H1 (cell line): ENCODE measurements around the gene ADGRL2. TPM values are rescaled to one million over a fixed set of nuclear protein-coding genes. Genes with fewer than 3 reads are reported as not detected.

ENCODE experiments used
- CEBPB ChIP-seq: IDR thresholded peaks from 2 replicates; pipeline ENCODE4 v1.6.1; 2012; ENCODE audit warnings: low read depth, low read length
- SUZ12 ChIP-seq: fragments of 200-600 bp; sonication (generic); IDR thresholded peaks from 2 replicates; pipeline ENCODE4 v1.6.1; 2012; ENCODE audit warnings: mild to moderate bottlenecking, inconsistent platforms, low read length, moderate library complexity, mixed read lengths
- TCF12 ChIP-seq: IDR thresholded peaks from 2 replicates; pipeline ENCODE4 v1.6.1; 2011; ENCODE audit warnings: low read depth, mild to moderate bottlenecking, low read length
- USF2 ChIP-seq: IDR thresholded peaks from 2 replicates; pipeline ENCODE4 v1.6.1; 2011; ENCODE audit warnings: low read length, improper control_type of control experiment
- polyA plus RNA-seq, 7 experiments: library from polyadenylated mRNA; depleted of rRNA in 3 of 7; stranded (reverse) in 5 of 7; unstranded in 2 of 7; fragments of >200 nt in 5 of 7; fragments of 200-250 nt in 2 of 7; gene quantifications; 1 replicate in 5 of 7; 2 replicates in 1 of 7; 4 replicates in 1 of 7; pipeline versions ENCODE4 v1.2.1 to v1.2.3, GENCODE V29; 2011 to 2013; ENCODE audit warnings: missing spikeins in 2 of 7, mixed read lengths in 2 of 7
- total RNA-seq: library from RNA; stranded (reverse); fragmentation: NEBNext Ultra II Directional; extraction: Animal tissue kit (Norgen Biotek cat#: 25700); gene quantifications from 2 replicates; pipeline ENCODE4 v1.2.1, GENCODE V29; 2021

ADGRL2 gene
- total and polyA plus RNA-seq, 2 of the 8 experiments (the other 6 are each of a cell fraction or from before 2014, with no cell fraction given), result 113 to 124 TPM

DNA sequence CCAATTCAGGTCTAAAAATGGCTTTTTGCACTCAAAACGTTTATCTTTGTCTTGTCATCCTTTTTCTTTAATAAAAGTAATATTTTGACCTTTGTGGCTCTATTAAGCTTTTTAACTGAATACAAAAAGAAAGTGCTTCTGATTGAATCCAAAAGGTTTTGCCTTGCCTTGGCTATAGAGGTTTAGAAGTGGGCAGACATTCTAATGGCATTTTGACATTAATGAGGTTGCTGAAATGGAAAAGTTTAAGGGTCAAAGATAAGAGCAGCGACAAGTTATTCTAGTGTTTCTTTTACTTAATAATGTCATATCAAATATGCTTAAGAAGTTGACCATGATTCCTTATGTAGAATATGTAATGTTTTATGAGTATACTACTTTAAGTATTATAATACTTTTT, 120.2 kb downstream of the ADGRL2 start (continued):
- TF ChIP-seq USF2 (no peak), SUZ12 (no peak), CEBPB (no peak), TCF12 (no peak)
